HepG2 (cell line): ENCODE measurements around the gene FAM163B.

Source experiments
- EZH2 ChIP-seq: conservative IDR thresholded peaks from 2 replicates; pipeline ENCODE4 v1.6.1; 2012; ENCODE audit warnings: mild to moderate bottlenecking, low read depth, low read length, moderate library complexity
- HIC2 ChIP-seq: sonication (generic); formaldehyde crosslinking; IDR thresholded peaks from 2 replicates; pipeline ENCODE4 v1.9.0; 2022; ENCODE audit warnings: low read depth, missing genetic modification reagents
- PAX8 ChIP-seq: sonication (generic); formaldehyde crosslinking; IDR thresholded peaks from 2 replicates; pipeline ENCODE4 v1.8.0; 2022; ENCODE audit warnings: mild to moderate bottlenecking, missing genetic modification reagents, borderline replicate concordance
- PHF5A ChIP-seq: IDR thresholded peaks from one replicate; pipeline ENCODE4 v1.6.1; 2018; ENCODE audit warnings: low read depth, missing genetic modification reagents; ENCODE audit not compliant: unreplicated experiment
- POLR2A ChIP-seq, 2 experiments: IDR thresholded peaks; 2 replicates each; pipeline ENCODE4 v1.6.1; 2011; ENCODE audit warnings: low read depth in 2 of 2, low read length in 2 of 2, mild to moderate bottlenecking in 1 of 2, moderate library complexity in 1 of 2; ENCODE audit not compliant: insufficient read depth in 1 of 2
- ZBTB34 ChIP-seq: sonication (generic); formaldehyde crosslinking; IDR thresholded peaks from 2 replicates; pipeline ENCODE4 v1.8.0; 2022; ENCODE audit warnings: mild to moderate bottlenecking, missing genetic modification reagents
- ZNF510 ChIP-seq: sonication (generic); formaldehyde crosslinking; IDR thresholded peaks from 2 replicates; pipeline ENCODE4 v1.4.0; 2020; ENCODE audit warnings: low read depth, mild to moderate bottlenecking, missing genetic modification reagents
- ZNF512B ChIP-seq: sonication (generic); formaldehyde crosslinking; IDR thresholded peaks from 2 replicates; pipeline ENCODE4 v1.5.1; 2020; ENCODE audit warnings: missing genetic modification reagents, mild to moderate bottlenecking, borderline replicate concordance

- no peak for TF ChIP-seq PHF5A (CRISPR knock-in tag)
- TF ChIP-seq POLR2A (IDR thresholded peaks at IDR 0.05; ENCODE audit: insufficient read depth in 1 of 2, low read depth in 2 of 2, low read length in 2 of 2) = no peak
- no peak for TF ChIP-seq ZNF510 (CRISPR knock-in tag)
- TF ChIP-seq ZBTB34 = no peak
- no peak for TF ChIP-seq PAX8 (CRISPR knock-in tag)
- TF ChIP-seq EZH2 = no peak
- TF ChIP-seq ZNF512B (CRISPR knock-in tag) = no peak
- TF ChIP-seq HIC2 (CRISPR knock-in tag) = no peak
Measured at GRCh38 chr9:133561976-133562554, 47.1 kb downstream of the FAM163B start.
